Stimulated activated CD4-positive, alpha-beta T cell treated with anti-CD3 and anti-CD28 coated beads, Interleukin-4, amount 100 ng/mL, for 24 hours (primary cell): Measurements from ENCODE around the gene UBR1.
"Not testable (repeated sequence)": the region's sequence is repeated elsewhere in the genome, so short reads cannot be mapped to it uniquely, and the experiment has no call there.

Experiments
- DNase-seq: peaks from one replicate; pipeline ENCODE4 v3.0.0-alpha.2; 2020

The UBR1 gene

GRCh38 chr15:42954291-42954690 is 151.5 kb downstream of the UBR1 start:
- no peak for DNase-seq

DNA sequence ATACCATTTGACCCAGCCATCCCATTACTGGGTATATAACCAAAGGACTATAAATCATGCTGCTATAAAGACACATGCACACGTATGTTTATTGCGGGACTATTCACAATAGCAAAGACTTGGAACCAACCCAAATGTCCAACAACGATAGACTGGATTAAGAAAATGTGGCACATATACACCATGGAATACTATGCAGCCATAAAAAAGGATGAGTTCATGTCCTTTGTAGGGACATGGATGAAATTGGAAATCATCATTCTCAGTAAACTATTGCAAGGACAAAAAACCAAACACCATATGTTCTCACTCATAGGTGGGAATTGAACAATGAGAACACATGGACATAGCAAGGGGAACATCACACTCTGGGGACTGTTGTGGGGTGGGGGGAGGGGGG is 156.9 kb downstream of the UBR1 start:
- not testable (repeated sequence) for DNase-seq

- no peak for DNase-seq
Measured at GRCh38 chr15:42940527-42940926, 165.3 kb downstream of the UBR1 start.

GRCh38 chr15:42939841-42940240 is 166.0 kb downstream of the UBR1 start:
- DNase-seq = no peak

DNA sequence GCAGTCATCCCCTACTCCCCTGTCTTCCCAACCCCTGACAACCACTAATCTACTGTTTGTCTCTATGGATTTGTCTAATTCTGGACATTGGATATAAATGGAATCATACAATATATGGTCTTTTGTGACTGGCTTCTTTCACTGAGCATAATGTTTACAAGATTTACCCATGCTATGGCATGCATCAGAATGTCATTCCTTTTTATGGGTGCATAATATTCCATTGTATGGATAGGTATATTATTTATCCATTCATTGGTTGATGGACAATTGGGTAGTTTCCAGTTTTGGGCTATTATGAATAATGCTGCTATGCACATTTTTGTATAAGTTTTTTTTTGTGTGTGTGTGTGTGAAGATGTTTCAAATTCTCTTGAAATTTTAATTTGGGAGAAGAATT is 168.7 kb downstream of the UBR1 start:
- no peak for DNase-seq

DNA sequence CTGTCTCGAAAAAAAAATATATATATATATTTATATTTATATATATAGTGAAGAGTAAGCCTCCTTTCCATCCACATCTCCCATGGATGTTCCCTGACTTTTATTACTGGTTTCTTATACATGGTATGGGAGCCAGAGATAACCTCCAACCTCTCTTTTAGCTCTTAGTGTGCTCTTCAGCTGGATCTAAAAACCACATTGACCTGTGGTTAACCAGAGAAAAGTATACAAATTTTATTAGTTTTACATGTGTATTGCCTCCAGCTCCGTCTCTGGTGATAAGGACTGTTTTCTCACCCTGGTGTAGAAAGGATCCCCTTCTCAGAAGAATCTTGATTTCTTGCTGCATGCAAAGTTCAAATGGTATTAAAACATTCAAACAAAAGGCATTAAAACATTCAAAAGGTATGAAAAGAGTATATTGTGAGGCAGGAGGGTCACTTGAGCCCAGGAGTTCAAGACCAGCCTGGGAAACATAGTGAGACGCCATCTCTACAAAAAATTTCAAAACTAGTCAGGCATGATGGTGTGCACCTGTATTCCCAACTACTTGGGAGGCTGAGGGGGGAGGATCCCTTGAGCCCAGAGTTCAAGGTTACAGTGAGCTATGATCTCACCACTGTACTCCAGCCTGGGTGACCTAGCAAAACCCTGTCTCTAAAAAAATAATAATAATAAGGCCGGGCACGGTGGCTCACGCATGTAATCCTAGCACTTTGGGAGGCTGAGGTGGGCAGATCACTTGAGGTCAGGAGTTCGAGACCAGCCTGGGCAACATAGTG is 171.8 kb downstream of the UBR1 start:
- DNase-seq = no peak

DNA sequence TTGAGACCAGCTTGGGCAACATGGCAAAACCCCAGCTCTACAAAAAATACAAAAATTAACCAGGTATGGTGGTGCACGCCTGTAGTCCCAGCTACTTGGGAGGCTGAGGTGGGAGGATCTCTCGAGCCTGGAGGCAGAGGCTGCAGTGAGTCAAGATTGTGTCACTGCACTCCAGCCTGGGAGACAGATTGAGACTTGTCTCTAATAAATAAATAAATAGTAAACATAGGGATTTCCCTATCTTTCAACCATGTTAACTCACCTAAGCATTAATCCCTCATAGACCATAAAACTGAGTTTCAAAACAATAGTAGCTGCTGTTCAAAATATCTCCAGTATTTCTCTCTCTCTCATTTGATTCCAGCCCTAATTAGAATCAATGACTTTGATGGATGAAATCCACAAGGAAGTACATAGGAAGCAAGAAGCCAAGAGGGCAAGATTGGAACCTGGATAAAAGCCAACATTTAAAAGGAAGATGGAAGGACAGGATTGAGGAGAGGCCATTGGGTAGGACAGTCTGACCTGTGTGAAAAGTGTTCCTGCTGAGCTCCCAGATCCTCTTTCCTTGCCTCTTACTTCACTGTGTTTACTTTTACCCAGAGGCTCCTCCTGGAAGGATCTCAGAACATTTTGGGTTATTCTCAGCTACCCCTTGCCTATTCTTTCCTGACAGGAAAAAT is 172.9 kb downstream of the UBR1 start:
- no peak for DNase-seq

- DNase-seq = no peak
Measured at GRCh38 chr15:42931702-42932486, 173.9 kb downstream of the UBR1 start.

- no peak for DNase-seq
Measured at GRCh38 chr15:42929306-42929848, 176.5 kb downstream of the UBR1 start.

DNA sequence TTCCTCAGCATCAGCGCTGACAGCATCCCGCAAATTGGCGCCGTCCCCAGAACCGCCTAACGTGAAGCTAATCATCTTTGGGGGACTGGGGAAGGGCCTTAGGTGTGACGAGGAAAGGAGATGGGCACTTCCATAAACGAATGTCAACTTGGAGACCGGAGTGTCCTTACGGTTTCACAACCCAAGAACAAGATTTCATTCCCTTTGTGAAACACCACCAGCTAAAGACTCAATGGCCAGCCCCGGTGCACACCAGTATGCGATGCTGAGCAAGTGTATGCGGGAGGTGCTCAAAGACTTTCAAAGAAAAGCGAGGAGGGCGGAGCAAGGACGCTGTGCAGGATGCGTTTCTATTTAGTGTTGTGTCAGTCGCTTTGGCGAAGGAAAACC is 184.5 kb downstream of the UBR1 start:
- DNase-seq = peak; percentile 42

DNA sequence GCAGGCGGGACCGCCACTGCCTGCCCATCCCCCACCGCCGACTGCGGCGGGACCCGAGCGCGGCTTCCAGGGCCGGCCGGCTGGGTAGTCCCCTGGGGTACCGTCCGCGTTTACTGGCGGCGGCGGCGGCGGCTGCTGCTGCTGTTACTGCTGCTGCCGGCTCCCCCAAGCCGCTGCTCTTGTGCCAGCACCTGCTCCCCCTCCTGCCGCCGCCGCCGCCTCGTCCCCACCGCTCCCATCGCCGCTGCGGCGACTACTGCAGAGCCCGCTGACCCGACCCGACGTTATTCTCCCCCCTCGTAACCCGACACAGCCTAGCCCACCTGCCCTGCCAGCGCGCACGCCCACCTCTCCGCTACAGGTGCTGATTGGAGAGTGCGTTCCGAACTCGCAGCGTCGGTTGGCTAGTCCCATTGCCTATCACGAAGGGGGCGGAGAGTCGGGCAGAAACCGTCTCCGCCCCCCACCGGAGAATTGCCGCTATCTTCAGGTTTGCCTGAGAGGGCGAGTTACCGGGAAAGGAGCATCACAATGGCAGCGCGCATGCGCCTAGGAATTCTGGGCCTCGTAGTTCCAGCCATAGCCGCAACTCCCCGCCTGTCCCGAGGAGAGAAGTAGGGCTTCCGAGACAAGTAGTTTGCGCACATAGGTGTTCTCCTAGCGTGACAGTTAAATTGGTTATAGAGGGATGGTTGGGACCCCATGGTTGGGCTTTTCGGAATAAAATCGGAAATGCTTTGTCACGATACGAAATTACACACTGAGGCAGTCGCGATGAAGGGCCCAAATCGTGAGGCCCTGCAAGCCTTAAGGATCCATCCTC is 185.1 kb downstream of the UBR1 start, which contains the start of gene TTBK2:
Gene TTBK2 (minus strand): TSS at position 260 of the 823 bp plus-strand sequence. CDS start 42,161 bp downstream, outside the sequence.
- peak; percentile 99 for DNase-seq

- DNase-seq = peak; percentile 25
Measured at GRCh38 chr15:42919799-42920518, 185.9 kb downstream of the UBR1 start.

GRCh38 chr15:42919308-42919707 is 186.5 kb downstream of the UBR1 start:
- no peak for DNase-seq

- DNase-seq = no peak
Measured at GRCh38 chr15:42918047-42918446, 187.8 kb downstream of the UBR1 start.

DNA sequence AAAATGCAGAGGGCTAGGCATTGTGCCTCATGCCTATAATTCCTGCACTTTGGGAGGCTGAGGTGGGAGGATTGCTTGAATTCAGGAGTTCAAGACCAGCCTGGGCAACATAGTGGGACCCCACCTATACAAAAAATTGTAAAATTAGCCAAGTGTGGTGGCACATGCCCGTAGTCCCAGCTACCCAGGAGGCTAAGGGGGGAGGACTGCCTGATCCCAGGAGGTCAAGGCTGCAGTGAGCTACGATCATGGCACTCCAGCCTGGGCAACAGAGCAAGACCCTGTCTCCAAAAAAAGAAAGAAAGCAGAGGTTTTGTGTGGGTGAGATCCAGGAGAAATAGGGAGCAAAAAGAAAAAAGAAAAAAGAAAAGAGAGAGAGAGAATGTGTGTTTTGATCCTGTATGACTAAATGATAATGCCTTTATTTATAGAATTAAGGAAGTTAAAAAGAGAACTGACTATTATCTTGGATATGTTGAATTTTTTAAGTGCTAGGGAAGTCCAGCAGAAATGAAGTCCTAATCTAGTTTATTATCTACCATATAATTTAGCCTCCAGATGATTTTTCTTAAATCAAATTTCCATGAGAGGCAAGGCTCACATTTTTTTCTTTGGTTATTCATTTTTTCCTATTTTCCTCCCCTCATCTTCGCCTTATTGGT is 190.1 kb downstream of the UBR1 start:
- no peak for DNase-seq

- no peak for DNase-seq
Measured at GRCh38 chr15:42914728-42915497, 190.9 kb downstream of the UBR1 start.

DNA sequence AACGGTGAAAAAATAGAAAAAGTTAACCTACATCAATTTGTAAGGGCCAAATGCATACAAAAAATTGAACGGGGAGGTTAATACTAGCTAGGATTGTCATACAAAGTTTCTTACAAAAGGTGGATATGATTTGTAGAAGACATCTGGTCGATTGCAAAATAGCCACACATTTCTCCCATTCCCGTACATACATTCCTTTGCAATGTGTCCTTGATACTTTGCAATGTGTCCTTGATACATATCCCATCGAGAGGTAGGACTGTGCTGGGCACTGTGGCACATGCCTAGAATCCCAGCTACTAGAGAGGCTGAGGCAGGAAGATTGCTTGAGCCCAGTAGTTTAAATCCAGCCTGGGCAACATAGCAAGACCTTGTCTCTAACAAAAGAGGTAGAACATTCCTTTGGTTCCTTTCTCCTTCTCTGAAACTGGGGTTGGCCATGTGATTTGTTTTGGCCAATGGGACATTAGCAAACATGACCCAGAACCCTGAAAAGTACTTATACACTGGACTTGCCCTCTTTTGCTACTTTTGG is 194.7 kb downstream of the UBR1 start:
- no peak for DNase-seq

GRCh38 chr15:42908538-42908937 is 197.3 kb downstream of the UBR1 start:
- no peak for DNase-seq

DNA sequence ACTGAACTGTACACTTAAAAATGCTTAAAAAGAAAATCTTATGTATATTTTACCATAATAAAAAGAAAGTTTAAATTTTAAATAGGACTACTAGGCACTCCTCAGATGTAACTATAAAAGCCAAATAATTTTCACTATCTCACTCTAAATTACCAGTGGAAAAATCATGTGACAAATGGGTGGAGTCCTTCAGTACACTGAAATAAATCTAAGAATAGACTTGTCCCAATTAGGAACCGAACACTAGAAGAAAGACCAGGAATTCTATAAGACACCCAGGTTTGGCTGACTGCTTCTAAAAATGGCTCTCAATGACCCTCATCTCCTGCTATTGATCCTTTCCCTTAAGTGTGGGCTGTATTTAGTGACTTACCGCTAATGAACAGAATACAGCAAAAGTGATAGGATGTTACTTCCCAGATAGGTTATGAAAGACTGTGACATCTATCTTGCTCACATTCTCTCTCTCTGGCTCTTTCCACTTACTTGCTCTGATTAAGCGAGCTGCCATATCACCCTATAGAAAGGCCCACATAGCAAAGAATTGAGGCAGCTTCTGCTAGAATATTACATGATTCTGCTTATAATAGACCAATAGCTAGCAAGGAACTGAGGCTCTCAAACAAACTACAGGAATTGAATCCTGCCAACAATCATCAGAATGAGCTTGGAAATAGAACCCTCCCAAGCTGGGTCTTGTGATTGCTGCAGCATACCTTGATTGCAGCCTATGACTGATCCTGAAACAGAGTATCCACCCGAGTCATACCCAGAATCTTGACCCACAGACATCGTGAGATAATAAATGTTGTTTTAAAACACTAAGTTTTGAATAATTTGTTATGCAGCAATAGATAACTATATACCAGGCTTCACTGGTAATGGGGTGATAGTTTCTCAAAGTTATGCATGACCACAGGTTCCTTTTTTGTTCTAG is 202.2 kb downstream of the UBR1 start:
- DNase-seq = no peak
